NCI-H146 (cell line): ENCODE measurements around the gene PHAX.
"Not testable (repeated sequence)": the region's sequence is repeated elsewhere in the genome, so short reads cannot be mapped to it uniquely, and the experiment has no call there.

ENCODE experiments used
- DNase-seq: peaks from one replicate; lab custom pipeline; 2025; lab: John Stamatoyannopoulos, UW

The PHAX gene

GRCh38 chr5:126600631-126601511 is at the start of gene PHAX:
TSS of gene PHAX (plus strand) at chr5:126600947. CDS start at chr5:126600963, 16 bp downstream.
- peak; percentile 57 for DNase-seq

- DNase-seq = no peak
These were observed 48.1 kb upstream of the PHAX start for GRCh38 chr5:126552614-126553013.

GRCh38 chr5:126555101-126555500 is 45.6 kb upstream of the PHAX start:
- not testable (repeated sequence) for DNase-seq

- no peak for DNase-seq
These were observed 38.8 kb upstream of the PHAX start for GRCh38 chr5:126561908-126562307.

GRCh38 chr5:126562823-126563222 is 37.9 kb upstream of the PHAX start:
- DNase-seq = no peak

GRCh38 chr5:126568206-126568755 is 32.5 kb upstream of the PHAX start:
- DNase-seq = no peak

GRCh38 chr5:126575644-126576043 is 25.1 kb upstream of the PHAX start:
- no peak for DNase-seq

GRCh38 chr5:126576974-126577373 is 23.8 kb upstream of the PHAX start:
- no peak for DNase-seq

- DNase-seq = no peak
These were observed 23.3 kb upstream of the PHAX start for GRCh38 chr5:126577415-126577814.

- no peak for DNase-seq
These were observed 21.0 kb upstream of the PHAX start for GRCh38 chr5:126579716-126580115.

- DNase-seq = no peak
These were observed 17.0 kb upstream of the PHAX start for GRCh38 chr5:126583761-126584160.

- no peak for DNase-seq
These were observed 13.0 kb upstream of the PHAX start for GRCh38 chr5:126587551-126588390.

GRCh38 chr5:126589536-126590297 is 11.0 kb upstream of the PHAX start:
- no peak for DNase-seq

- DNase-seq = no peak
These were observed 9.2 kb upstream of the PHAX start for GRCh38 chr5:126591549-126591948.

- peak; percentile 27 for DNase-seq
These were observed 5.8 kb upstream of the PHAX start, which contains the start of gene ALDH7A1 for GRCh38 chr5:126594748-126595485. TSS of gene ALDH7A1 (minus strand) at chr5:126595219. CDS start at chr5:126595198, 21 bp downstream.

- DNase-seq = no peak
These were observed 5.2 kb upstream of the PHAX start for GRCh38 chr5:126595486-126596083.

- no peak for DNase-seq
These were observed 3.6 kb upstream of the PHAX start for GRCh38 chr5:126597156-126597555.

GRCh38 chr5:126599499-126599898 is 1.2 kb upstream of the PHAX start:
- DNase-seq = no peak

- not testable (repeated sequence) for DNase-seq
These were observed 646 bp upstream of the PHAX start for GRCh38 chr5:126599971-126600630.

- no peak for DNase-seq
These were observed 2.8 kb downstream of the PHAX start for GRCh38 chr5:126603402-126603991.
